Measurements from ENCODE around the gene MISP3. TPM values are rescaled to one million over a fixed set of nuclear protein-coding genes. Genes with fewer than 3 reads are reported as not detected.

The MISP3 gene
- total RNA-seq, 1 donor from 2014 or later = 8.1 TPM

DNA sequence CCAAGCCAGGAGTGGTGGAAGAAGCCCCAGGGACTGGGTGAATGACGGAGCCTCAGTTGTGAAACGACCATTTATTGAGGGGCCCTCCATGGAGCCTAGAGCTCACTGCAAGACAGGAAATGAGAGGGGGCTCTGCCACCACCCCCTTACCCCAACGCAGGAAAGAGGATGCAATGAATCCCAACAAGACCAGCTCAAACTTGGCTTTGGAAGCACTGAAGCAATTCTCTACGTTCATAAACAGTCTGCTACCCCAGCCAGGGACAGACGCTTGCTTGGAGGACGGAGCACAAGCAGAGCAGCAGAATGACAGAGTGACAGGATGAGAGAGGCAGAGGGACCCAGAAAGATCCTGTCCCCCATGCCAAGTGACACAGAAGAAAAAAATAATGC lies 43.9 kb downstream of the MISP3 start:
- H3K4me3 ChIP-seq = peak overlapping the region; percentile 95
- H3K27me3 ChIP-seq (ENCODE audit: low read depth) = no peaks in the 10 kb centered on the region
- TF ChIP-seq, protein P1, sequence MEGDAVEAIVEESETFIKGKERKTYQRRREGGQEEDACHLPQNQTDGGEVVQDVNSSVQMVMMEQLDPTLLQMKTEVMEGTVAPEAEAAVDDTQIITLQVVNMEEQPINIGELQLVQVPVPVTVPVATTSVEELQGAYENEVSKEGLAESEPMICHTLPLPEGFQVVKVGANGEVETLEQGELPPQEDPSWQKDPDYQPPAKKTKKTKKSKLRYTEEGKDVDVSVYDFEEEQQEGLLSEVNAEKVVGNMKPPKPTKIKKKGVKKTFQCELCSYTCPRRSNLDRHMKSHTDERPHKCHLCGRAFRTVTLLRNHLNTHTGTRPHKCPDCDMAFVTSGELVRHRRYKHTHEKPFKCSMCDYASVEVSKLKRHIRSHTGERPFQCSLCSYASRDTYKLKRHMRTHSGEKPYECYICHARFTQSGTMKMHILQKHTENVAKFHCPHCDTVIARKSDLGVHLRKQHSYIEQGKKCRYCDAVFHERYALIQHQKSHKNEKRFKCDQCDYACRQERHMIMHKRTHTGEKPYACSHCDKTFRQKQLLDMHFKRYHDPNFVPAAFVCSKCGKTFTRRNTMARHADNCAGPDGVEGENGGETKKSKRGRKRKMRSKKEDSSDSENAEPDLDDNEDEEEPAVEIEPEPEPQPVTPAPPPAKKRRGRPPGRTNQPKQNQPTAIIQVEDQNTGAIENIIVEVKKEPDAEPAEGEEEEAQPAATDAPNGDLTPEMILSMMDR (IDR thresholded peaks at IDR 0.05; ENCODE audit: borderline replicate concordance) = no peak
- no peaks in the 10 kb centered on the region for H3K9me3 ChIP-seq (replicated peaks)
- H3K27ac ChIP-seq (replicated peaks) = peak overlapping the region; percentile 100
- DNase-seq = no peak
- intact Hi-C loops (cut with micrococcal nuclease) = no loop called here
- H3K4me1 ChIP-seq = peaks cover 82% of the 10 kb centered on the region
- H3K36me3 ChIP-seq = no peaks in the 10 kb centered on the region

DNA sequence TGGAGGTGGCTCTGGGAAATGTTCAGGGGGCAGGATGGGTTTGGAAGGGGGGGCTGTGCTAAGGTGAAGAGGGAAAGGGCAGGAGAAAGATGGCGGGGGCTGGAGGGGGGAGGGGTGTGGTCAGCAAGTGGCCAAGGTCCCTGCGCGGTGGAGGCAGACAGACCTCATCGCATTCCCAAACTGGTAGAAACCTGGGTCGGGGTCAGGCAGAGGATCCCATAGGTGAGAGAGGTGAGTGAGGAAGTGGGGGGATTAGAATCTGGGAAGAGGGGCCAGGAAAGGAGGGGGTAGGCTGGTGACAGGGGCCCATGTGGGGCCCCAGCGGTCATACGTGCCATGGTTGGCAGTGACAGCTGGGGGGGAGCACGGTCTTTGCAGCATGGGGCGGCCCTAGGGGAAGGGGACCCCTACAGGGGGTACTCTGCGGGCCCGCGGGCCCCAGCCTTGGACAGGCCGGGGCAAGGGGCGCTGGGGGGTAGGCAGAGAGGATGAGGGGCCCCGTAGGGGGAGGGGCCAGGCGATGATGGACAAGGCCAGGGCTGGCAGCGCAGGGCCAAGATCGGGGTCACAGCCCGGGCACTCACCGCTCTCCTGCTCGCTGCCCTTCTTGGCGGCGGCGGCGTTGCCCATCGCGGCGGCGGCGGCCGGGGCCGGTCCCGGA lies 44.5 kb downstream of the MISP3 start:
- H3K36me3 ChIP-seq = no peaks in the 10 kb centered on the region
- H3K9me3 ChIP-seq (replicated peaks) = no peaks in the 10 kb centered on the region
- no peaks in the 10 kb centered on the region for H3K27me3 ChIP-seq (ENCODE audit: low read depth)
- peak overlapping the region; percentile 100 for H3K27ac ChIP-seq (replicated peaks)
- peak; percentile 42 for DNase-seq
- TF ChIP-seq, protein P1 (IDR thresholded peaks at IDR 0.05; ENCODE audit: borderline replicate concordance) = no peak
- peaks cover 77% of the 10 kb centered on the region for H3K4me1 ChIP-seq
- intact Hi-C loops (cut with micrococcal nuclease) = no loop called here
- peak overlapping the region; percentile 95 for H3K4me3 ChIP-seq

DNA sequence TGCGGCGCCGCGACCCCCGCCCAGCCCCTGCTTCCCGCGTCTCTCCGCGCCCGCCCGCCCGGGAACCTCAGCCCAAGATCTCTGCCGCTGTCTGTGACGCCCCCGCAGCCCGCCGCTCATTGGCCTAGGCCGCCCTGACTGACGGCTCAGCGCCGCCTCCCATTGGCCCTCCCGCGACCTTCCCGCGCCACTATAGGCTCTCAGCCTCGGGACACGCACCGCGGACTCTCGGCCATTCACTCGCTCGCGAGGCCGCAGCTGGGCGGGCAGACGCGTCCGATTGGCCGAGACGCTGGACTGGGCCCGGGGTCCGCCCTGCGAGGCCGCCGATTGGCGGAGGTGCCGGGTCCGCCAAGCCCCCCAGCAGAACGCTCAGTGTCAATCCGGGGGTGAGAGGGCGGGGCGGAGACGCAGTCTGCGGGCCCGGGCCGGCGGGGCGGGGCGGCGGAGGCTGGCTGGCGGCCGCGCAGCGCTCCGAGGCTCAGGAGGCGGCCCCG lies 45.1 kb downstream of the MISP3 start, which contains the start of gene PRKACA:
Gene PRKACA, minus strand, starts transcription at position 95 of the 497 bp plus-strand sequence. CDS start 215 bp downstream, outside the sequence.
- Histone ChIP-seq H3K4me3 (peak within 1 kb of the TSS; percentile 95), H3K36me3 (no peaks in the 10 kb centered on the region), H3K9me3 (replicated peaks) (no peaks in the 10 kb centered on the region), H3K27me3 (ENCODE audit: low read depth) (no peaks in the 10 kb centered on the region), H3K4me1 (peaks cover 70% of the 10 kb centered on the region), H3K27ac (replicated peaks) (peak within 1 kb of the TSS; percentile 100)
- peak; percentile 99 for DNase-seq
- intact Hi-C loops (cut with micrococcal nuclease) = no loop called here
- TF ChIP-seq, protein P1 (IDR thresholded peaks at IDR 0.05; ENCODE audit: borderline replicate concordance) = no peak

DNA sequence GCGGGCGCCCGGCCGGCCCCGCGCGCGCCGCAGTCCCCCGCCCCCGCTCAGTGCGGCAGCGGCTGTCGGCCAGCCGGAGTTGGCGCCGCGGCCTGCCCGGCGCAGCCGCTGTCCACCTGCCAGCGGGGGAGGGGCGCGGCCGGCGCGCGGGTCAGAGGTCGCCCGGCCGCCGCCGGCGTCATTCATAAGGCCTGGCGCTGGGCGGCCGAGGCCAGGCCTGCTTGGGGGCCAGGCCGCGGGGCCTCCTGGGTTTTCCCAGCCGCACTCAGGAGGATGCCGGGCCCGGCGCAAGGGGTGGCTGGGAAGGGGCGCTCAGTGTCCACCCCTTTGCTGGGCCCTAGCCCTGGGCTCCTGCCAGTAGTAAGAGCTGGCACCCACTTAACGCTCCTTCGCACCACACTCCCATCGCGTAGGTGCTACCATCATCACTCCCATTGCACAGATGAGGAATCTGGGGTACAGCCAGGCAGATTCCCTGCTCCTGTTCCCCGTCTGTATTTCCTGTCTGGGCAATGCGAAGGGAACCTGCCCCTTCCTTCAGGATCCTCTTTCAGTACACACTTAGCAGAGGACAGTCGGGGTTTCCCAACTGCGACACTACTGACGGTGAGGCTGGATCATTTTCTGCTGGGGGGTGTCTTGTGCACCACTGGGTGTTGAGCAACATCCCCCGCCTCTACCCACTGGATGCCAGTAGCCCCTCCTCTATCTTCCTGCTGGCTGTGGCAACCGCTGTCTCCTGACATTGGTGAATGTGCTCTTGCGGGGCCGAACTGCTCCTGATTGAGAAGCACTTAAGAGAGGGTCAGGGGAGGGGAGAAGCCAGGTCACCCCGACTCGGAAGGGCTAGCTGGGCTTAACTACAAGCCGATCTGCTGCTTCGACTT lies 45.8 kb downstream of the MISP3 start:
- TF ChIP-seq, protein P1 (IDR thresholded peaks at IDR 0.05; ENCODE audit: borderline replicate concordance) = no peak

DNA sequence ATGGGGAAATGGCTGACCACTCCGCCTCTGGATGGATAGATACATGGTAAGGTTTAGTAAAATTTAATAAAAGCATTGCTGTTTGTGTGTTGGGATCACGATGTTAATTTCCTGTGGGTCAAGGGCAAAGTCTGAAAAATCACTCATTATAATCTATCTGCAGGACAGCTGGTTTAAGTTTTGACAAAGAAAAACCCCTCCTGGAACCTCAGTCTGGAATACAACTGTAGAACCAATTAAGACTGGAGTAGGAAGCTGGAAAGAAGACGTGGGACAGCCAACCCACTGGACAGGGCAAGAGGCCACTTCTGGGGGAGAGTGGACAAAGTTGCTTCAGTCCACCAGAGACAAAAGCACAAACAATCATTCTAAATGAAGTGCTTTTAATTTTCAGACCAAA lies 46.6 kb downstream of the MISP3 start:
- H3K4me3 ChIP-seq = peak overlapping the region; percentile 71
- peaks cover 56% of the 10 kb centered on the region for H3K4me1 ChIP-seq
- no peaks in the 10 kb centered on the region for H3K9me3 ChIP-seq (replicated peaks)
- DNase-seq = no peak
- intact Hi-C loops (cut with micrococcal nuclease) = no loop called here
- no peaks in the 10 kb centered on the region for H3K27me3 ChIP-seq (ENCODE audit: low read depth)
- H3K36me3 ChIP-seq = no peaks in the 10 kb centered on the region
- peak overlapping the region; percentile 100 for H3K27ac ChIP-seq (replicated peaks)
- TF ChIP-seq, protein P1 (IDR thresholded peaks at IDR 0.05; ENCODE audit: borderline replicate concordance) = no peak

More for the DNA sequence above, 45.8 kb downstream of the MISP3 start:
- H3K4me3 ChIP-seq = peak overlapping the region; percentile 71
- H3K4me1 ChIP-seq = peaks cover 63% of the 10 kb centered on the region
- H3K36me3 ChIP-seq = no peaks in the 10 kb centered on the region
- peak; percentile 77 for DNase-seq
- H3K27me3 ChIP-seq (ENCODE audit: low read depth) = no peaks in the 10 kb centered on the region
- peak overlapping the region; percentile 100 for H3K27ac ChIP-seq (replicated peaks)
- intact Hi-C loops (cut with micrococcal nuclease) = no loop called here
- no peaks in the 10 kb centered on the region for H3K9me3 ChIP-seq (replicated peaks)
